Fibroblast of the aortic adventitia (primary cell): ENCODE results near the gene GMCL2. TPM values are rescaled to one million over a fixed set of nuclear protein-coding genes. Genes with fewer than 3 reads are reported as not detected.

Source experiments
- DNase-seq: peaks from one replicate; pipeline ENCODE4 v3.0.0-alpha.2; 2010; ENCODE audit warnings: low read depth
- H3K4me3 ChIP-seq: 2 replicates; pipeline ENCODE4 v1.5.1; 2011; ENCODE audit warnings: low read depth, mild to moderate bottlenecking, control low read depth, low read length, moderate library complexity
- total RNA-seq: library from RNA; depleted of rRNA; stranded (reverse); fragments of >200 nt; gene quantifications from 2 replicates; pipeline ENCODE4 v1.2.3, GENCODE V29; 2012; ENCODE audit warnings: low replicate concordance
- TF ChIP-seq, protein P1 (sequence below): IDR thresholded peaks from 2 replicates; pipeline ENCODE4 v1.5.1; 2011; ENCODE audit warnings: mild to moderate bottlenecking, low read length, control low read depth, inconsistent platforms; ENCODE audit not compliant: insufficient read depth

GMCL2 gene
- total RNA-seq, 1 donor, result not detected

DNA sequence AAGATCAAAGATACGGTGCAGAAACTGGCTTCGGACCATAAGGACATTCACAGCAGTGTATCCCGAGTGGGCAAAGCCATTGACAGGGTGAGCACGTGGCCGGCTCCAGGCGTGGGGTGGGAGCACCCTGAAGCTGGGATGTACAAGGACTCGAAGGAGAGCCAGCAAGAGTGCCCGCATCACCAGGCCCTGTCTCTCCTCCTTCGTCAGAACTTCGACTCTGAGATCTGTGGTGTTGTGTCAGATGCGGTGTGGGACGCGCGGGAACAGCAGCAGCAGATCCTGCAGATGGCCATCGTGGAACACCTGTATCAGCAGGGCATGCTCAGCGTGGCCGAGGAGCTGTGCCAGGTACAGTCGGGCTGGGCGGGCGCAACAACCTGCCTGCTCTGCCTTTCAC, 44.5 kb downstream of the GMCL2 start:
- TF ChIP-seq, protein P1, sequence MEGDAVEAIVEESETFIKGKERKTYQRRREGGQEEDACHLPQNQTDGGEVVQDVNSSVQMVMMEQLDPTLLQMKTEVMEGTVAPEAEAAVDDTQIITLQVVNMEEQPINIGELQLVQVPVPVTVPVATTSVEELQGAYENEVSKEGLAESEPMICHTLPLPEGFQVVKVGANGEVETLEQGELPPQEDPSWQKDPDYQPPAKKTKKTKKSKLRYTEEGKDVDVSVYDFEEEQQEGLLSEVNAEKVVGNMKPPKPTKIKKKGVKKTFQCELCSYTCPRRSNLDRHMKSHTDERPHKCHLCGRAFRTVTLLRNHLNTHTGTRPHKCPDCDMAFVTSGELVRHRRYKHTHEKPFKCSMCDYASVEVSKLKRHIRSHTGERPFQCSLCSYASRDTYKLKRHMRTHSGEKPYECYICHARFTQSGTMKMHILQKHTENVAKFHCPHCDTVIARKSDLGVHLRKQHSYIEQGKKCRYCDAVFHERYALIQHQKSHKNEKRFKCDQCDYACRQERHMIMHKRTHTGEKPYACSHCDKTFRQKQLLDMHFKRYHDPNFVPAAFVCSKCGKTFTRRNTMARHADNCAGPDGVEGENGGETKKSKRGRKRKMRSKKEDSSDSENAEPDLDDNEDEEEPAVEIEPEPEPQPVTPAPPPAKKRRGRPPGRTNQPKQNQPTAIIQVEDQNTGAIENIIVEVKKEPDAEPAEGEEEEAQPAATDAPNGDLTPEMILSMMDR, result no peak
- H3K4me3 ChIP-seq, result no peak overlapping the region
- no peak for DNase-seq

DNA sequence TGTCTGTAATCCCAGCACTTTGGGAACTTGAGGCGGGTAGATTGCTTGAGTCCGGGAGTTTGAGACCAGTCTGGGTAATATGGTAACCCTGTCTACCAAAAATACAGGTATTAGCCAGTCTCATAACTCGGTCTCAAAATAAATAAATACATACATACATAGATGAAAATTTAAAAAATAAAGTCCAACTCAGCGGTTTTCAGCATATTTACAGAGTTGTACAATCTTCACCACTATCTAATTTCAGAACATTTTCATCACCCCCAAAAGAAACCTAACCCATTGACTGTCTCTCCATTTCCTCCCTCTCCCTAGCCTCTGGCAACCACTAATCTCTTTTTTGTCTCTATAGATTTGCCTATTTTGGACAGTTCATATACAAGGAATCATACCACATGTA, 45.6 kb downstream of the GMCL2 start:
- no peak for DNase-seq
- TF ChIP-seq, protein P1, result no peak
- H3K4me3 ChIP-seq, result no peak overlapping the region

DNA sequence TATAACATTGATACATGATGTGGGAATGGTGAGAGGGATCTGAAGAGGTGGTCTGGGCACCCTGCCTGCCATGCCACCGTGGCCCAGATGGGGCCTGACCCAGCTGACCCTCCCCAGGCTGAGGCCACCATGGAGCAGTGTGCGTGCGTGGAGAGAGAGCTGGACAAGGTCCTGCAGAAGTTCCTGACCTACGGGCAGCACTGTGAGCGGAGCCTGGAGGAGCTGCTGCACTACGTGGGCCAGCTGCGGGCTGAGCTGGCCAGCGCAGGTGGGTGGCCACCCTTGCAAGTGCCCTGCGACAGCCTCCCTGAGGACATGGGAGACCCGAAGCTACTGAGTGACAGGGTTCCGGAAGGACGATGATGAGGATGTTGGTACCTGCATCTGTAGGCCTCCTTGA, 49.2 kb downstream of the GMCL2 start:
- no peak overlapping the region for H3K4me3 ChIP-seq
- DNase-seq, result no peak
- TF ChIP-seq, protein P1, result no peak

DNA sequence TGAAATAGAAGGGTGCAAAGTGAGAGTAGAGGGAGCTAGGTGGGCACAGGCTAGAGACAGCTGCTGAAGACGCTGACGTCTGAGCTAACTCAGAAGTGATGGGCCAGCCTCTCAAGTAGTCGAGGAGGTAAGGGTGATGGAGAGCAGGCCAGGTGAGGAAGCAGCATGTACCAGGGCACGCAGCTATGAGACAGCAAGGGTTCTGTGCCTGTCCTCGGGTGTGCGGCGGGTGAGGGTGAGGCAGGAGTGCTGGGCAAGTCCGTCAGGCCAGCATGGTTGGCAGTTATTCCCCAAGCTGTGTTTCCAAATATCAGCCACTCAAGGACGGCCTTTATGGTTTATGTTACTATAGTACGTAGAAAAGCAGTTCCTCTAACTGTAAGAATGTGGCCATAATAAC, 50.2 kb downstream of the GMCL2 start:
- no peak for DNase-seq
- H3K4me3 ChIP-seq, result no peak overlapping the region
- TF ChIP-seq, protein P1, result no peak

Other genes starting within 250 kb of the GMCL2 start
- not detected in 2 replicates for gene PROP1, start 191.1 kb downstream of the GMCL2 start, total RNA-seq
- 0.18 and 0.65 TPM in 2 replicates for gene N4BP3, start 73.8 kb downstream of the GMCL2 start, total RNA-seq
- gene RMND5B, start 56.4 kb downstream of the GMCL2 start, total RNA-seq, result 11.8 and 25.8 TPM in 2 replicates
- 29.8 and 162 TPM in 2 replicates for gene NHP2, start 33.5 kb downstream of the GMCL2 start, total RNA-seq
- gene HNRNPAB, start 17.2 kb upstream of the GMCL2 start, total RNA-seq, result 62.9 and 106 TPM in 2 replicates
- 25.0 and 27.9 TPM in 2 replicates for gene PHYKPL, start 45.4 kb upstream of the GMCL2 start, total RNA-seq